AG09319 (cell line): ENCODE results near the gene C1QTNF1.
"Not testable (repeated sequence)": the region's sequence is repeated elsewhere in the genome, so short reads cannot be mapped to it uniquely, and the experiment has no call there.

Experiments
- DNase-seq: peaks from one replicate; pipeline ENCODE4 v3.0.0-alpha.2; 2010; ENCODE audit warnings: low read depth; ENCODE audit errors: extremely low read depth
- TF ChIP-seq, protein P1 (sequence below): IDR thresholded peaks from 2 replicates; pipeline ENCODE4 v1.5.1; 2011; ENCODE audit warnings: low read depth, mild to moderate bottlenecking, inconsistent platforms, low read length, moderate library complexity

The C1QTNF1 gene

DNA sequence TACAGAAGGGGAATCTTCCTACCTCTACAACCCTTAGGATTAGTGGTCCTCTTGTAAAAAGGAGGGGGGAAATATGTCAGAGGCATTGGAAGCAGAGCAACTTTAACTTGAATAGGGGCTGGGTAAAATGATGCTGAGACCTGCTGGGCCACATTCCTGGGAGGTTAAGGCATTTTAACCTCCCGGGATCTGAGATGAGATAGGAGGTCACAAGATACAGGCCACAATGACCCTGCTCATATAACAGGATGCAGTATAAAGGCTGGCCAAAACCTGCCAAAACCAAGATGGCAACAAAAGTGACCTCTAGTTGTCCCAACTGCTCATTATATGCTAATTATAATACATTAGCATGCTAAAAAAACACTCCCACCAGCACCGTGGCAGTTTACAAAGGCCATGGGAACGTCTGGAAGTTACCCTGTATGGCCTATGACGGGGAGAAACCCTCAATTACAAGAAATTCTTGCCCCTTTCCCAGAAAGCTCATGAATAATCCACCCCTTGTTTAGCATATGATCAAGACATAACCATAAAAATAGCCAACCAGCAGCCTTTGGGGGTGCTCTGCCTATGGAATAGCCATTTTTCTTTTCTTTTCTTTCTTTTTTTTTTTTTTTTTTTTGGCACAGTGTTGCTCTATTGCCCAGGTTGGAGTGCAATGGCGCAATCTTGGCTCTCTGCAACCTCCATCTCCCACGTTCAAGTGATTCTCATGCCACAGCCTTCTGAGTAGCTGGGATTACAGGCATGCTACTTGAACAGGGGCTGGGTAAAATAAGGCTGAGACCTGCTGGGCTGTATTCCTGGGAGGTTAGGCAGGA, 6.2 kb upstream of the C1QTNF1 start:
- no peak for DNase-seq
- TF ChIP-seq, protein P1, sequence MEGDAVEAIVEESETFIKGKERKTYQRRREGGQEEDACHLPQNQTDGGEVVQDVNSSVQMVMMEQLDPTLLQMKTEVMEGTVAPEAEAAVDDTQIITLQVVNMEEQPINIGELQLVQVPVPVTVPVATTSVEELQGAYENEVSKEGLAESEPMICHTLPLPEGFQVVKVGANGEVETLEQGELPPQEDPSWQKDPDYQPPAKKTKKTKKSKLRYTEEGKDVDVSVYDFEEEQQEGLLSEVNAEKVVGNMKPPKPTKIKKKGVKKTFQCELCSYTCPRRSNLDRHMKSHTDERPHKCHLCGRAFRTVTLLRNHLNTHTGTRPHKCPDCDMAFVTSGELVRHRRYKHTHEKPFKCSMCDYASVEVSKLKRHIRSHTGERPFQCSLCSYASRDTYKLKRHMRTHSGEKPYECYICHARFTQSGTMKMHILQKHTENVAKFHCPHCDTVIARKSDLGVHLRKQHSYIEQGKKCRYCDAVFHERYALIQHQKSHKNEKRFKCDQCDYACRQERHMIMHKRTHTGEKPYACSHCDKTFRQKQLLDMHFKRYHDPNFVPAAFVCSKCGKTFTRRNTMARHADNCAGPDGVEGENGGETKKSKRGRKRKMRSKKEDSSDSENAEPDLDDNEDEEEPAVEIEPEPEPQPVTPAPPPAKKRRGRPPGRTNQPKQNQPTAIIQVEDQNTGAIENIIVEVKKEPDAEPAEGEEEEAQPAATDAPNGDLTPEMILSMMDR: no peak

DNA sequence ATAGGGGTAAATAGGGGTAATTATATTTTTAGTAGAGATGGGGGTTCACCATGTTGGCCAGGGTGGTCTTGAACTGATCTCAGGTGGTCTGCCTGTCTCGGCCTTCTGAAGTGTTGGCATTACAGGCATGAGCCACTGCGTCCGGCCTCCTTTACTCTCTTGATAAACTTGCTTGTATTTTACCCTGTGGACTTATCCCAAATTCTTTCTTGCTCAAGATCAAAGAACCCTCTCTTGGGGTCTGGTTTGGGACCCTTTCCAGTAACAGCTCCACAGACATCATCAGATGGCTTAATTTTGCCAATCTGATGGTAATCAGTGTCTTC, 5.6 kb upstream of the C1QTNF1 start:
- no peak for DNase-seq
- TF ChIP-seq, protein P1: no peak

DNA sequence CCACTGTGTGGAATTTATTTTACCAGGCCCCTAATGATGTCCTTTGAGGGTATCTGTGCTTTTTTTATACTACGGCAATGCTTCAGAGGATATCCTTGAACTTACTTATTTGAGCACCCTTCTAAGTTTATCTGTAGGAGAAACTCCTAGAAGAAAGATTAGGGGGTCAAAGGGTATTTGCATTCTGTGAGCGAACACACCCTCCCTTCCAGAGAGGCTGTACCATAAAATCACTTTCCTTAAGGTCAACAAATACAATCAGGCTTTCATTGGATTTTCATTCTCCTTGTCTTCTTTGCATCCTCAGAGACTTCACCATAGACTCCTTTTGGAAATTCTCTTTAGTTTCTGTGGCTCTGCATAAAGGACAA, 4.7 kb upstream of the C1QTNF1 start:
- DNase-seq: no peak
- TF ChIP-seq, protein P1: no peak

DNA sequence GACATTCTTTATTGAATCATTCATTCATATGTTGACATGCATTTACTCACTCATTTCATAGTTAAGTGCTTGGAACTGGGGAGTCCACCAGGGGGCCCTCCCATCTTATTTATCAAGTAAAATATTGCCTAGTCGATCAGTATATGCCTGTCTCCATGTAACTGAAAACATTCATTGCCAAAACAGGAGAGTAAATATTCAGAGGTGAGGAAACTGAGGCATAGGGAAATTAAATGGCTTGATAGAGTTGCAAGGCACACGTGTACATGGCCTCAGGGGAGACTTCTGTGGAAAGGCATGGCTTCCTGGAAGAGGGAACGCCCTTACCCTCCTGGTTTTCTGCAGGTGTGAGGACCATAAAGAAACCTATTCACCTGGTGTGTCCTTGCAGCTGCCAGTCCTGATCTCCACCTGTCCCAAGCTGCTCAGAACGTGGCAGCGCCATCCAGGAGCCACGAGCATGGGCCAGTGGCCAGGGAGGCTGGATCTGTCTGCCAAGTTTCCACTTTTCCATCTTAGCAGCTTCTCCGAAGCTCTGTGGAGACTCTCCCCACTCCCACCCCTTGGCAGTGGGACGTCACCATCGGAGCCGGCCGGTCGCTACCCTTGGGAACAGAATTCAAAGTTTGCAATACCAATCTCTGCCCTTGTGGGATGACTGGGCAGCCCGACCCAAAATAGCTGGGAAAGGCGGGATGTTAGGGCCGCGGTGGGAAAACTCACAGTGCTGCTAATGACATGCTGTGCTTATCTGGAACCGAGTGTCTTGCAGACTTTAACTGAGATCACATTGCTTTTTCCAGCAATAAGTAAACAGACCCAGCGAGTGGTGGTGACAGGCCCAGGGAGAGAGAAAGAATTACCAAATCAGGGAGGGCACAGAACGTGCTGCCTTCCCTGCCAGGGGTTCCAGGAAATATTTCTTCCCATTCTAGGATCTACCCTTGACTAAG, 4.1 kb upstream of the C1QTNF1 start:
- TF ChIP-seq, protein P1: peak; percentile 69
- peak; percentile 65 for DNase-seq

DNA sequence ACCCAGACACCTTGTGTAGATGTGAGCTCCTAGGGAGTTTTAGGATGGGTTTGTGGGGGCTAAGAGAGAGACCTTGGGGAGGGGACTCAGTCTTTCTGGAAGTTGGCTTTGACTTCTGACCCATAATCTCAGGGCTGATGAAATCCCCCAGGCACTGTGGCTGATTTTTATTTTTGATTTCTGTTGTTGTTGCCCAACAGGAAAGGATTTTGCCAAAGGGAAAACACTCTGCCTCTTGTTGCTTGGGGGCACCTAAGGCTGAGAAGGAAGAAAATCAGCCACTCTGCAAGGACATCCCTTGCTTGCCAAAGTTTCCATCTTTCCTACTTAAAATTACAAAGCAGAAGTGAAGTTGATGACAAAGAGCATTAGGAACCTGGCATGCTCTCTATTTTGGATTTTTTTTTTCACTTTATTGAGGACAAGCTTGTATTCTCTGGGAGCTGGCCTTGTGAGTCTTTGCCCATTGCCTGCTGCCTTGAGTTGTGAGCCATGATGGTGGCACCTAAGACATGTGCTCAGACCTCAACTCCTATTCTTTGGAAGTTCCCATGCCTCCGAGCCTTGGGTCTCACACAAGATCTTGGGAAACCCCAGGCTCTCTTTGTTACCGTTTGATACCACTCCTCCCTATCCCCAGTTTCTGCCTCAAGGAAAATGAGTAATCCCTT, 3.2 kb upstream of the C1QTNF1 start:
- no peak for DNase-seq

DNA sequence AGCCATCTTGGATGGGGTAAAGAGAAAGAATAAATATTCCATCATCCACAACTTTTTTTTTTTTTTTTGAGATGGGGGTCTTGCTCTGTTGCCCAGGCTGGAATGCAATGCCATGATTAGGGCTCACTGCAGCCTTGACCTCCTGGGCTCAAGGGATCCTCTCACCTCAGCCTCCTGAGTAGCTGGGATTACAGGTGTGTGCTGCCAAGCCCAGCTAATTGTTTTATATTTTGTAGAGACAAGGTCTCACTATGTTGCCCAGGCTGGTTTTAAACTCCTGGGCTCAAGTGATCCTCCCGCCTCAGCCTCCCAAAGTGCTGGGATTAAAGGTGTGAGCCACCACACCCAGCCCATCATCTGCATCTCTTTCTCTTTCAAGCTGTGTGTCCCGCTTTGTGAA, 2.0 kb upstream of the C1QTNF1 start:
- DNase-seq: not testable (repeated sequence)

More for the DNA sequence above, 3.2 kb upstream of the C1QTNF1 start:
- TF ChIP-seq, protein P1: no peak

DNA sequence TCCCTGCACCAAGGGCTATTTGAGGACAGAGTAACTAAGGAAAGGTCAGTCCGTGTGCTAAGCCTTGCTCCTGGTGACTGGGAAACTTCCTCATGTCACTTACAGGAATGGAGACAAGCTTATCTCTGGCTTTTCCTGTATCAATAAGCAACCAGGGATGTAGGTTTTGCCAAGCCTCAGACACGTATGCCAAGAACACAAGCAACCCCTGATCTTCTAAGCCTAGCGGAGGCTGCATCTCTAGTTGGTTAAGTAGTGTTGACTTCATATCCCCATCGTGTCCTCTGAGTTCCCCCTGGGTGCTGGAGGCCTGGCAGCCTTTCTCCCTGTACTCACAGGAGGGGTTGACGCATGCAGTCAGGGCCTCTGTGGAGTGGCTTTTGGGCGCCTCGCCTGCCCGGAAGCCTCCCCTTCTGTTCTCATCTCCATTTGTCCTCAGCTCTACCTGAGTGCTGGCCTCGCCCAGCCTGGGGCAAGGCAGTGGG, 1.4 kb upstream of the C1QTNF1 start:
- DNase-seq: no peak
- TF ChIP-seq, protein P1: no peak
